ENCODE data around the gene FMNL1.

FMNL1 gene

GRCh38 chr17:45286286-45286685, 64.6 kb downstream of the FMNL1 start:
- WGBS (ENCODE audit: insufficient coverage): 98% methylated on average over 5 of the region's 5 CpGs
- Histone ChIP-seq H3K27me3 (replicated peaks in 2 of 5; ENCODE audit: control insufficient read depth in 4 of 5, insufficient read depth in 5 of 5, low read length in 4 of 5) (no peaks in the 10 kb centered on the region), H3K4me3 (ENCODE audit: control insufficient read depth in 1 of 7, extremely low read depth in 1 of 7, insufficient read depth in 4 of 7, low read depth in 2 of 7, low read length in 6 of 7) (no peak overlapping the region), H3K9me3 (ENCODE audit: control extremely low read depth in 1 of 5, control insufficient read depth in 4 of 5, insufficient read depth in 2 of 5, low read depth in 1 of 5, low read length in 4 of 5) (no peaks in the 10 kb centered on the region), H3K4me1 (ENCODE audit: control extremely low read depth in 1 of 4, control insufficient read depth in 4 of 4, insufficient read depth in 4 of 4, low read length in 3 of 4) (peaks cover 3 to 19% (median 11%) of the 10 kb centered on the region in 4 experiments), H3K27ac (ENCODE audit: insufficient read depth in 1 of 2, low read depth in 1 of 2, low read length in 2 of 2, poor library complexity in 1 of 2, severe bottlenecking in 2 of 2) (no peak overlapping the region), H3K36me3 (ENCODE audit: control insufficient read depth in 4 of 4, insufficient read depth in 4 of 4, low read length in 3 of 4) (peaks cover 22 to 80% (median 64%) of the 10 kb centered on the region in 4 experiments)
- ChIA-PET CTCF (interaction anchor here (0.8 to 7.7 kb wide), 7 partner anchors 7 to 100 kb away, joined by 3 to 35 read pairs (median 9); no protein-coding TSS in a partner anchor), POLR2A (no interaction called here)
- DNase-seq: no peak

- Histone ChIP-seq H3K4me3 (ENCODE audit: control insufficient read depth in 1 of 7, extremely low read depth in 1 of 7, insufficient read depth in 4 of 7, low read depth in 2 of 7, low read length in 6 of 7) (no peak overlapping the region), H3K36me3 (ENCODE audit: control insufficient read depth in 4 of 4, insufficient read depth in 4 of 4, low read length in 3 of 4) (peaks cover 20 to 78% (median 58%) of the 10 kb centered on the region in 4 experiments), H3K27ac (ENCODE audit: insufficient read depth in 1 of 2, low read depth in 1 of 2, low read length in 2 of 2, poor library complexity in 1 of 2, severe bottlenecking in 2 of 2) (no peak overlapping the region), H3K9me3 (ENCODE audit: control extremely low read depth in 1 of 5, control insufficient read depth in 4 of 5, insufficient read depth in 2 of 5, low read depth in 1 of 5, low read length in 4 of 5) (no peaks in the 10 kb centered on the region), H3K27me3 (replicated peaks in 2 of 5; ENCODE audit: control insufficient read depth in 4 of 5, insufficient read depth in 5 of 5, low read length in 4 of 5) (no peaks in the 10 kb centered on the region), H3K4me1 (ENCODE audit: control extremely low read depth in 1 of 4, control insufficient read depth in 4 of 4, insufficient read depth in 4 of 4, low read length in 3 of 4) (peaks cover 3 to 34% (median 18%) of the 10 kb centered on the region in 4 experiments)
- WGBS (ENCODE audit: insufficient coverage): 84% methylated on average over 8 of the region's 10 CpGs
- ChIA-PET CTCF (interaction anchor here (0.6 to 7.7 kb wide), 7 partner anchors 8 to 98 kb away, joined by 4 to 35 read pairs (median 6); no protein-coding TSS in a partner anchor), POLR2A (no interaction called here)
- DNase-seq: no peak
Measured at GRCh38 chr17:45287526-45288500, 66.1 kb downstream of the FMNL1 start.

GRCh38 chr17:45288825-45289224, 67.1 kb downstream of the FMNL1 start:
- Histone ChIP-seq H3K4me3 (ENCODE audit: control insufficient read depth in 1 of 7, extremely low read depth in 1 of 7, insufficient read depth in 4 of 7, low read depth in 2 of 7, low read length in 6 of 7) (no peak overlapping the region), H3K27me3 (replicated peaks in 2 of 5; ENCODE audit: control insufficient read depth in 4 of 5, insufficient read depth in 5 of 5, low read length in 4 of 5) (no peaks in the 10 kb centered on the region), H3K36me3 (ENCODE audit: control insufficient read depth in 4 of 4, insufficient read depth in 4 of 4, low read length in 3 of 4) (peaks cover 17 to 72% (median 50%) of the 10 kb centered on the region in 4 experiments), H3K27ac (ENCODE audit: insufficient read depth in 1 of 2, low read depth in 1 of 2, low read length in 2 of 2, poor library complexity in 1 of 2, severe bottlenecking in 2 of 2) (no peak overlapping the region), H3K4me1 (ENCODE audit: control extremely low read depth in 1 of 4, control insufficient read depth in 4 of 4, insufficient read depth in 4 of 4, low read length in 3 of 4) (peaks cover 3 to 40% (median 26%) of the 10 kb centered on the region in 4 experiments), H3K9me3 (ENCODE audit: control extremely low read depth in 1 of 5, control insufficient read depth in 4 of 5, insufficient read depth in 2 of 5, low read depth in 1 of 5, low read length in 4 of 5) (no peaks in the 10 kb centered on the region)
- POLR2A ChIA-PET: no interaction called here
- CTCF ChIA-PET: interaction anchor here (1.0 to 7.7 kb wide), 3 partner anchors 11 to 97 kb away, joined by 6 to 35 read pairs (median 20); no protein-coding TSS in a partner anchor
- WGBS (ENCODE audit: insufficient coverage): 100% methylated on average over 5 of the region's 10 CpGs
- no peak for DNase-seq

- Histone ChIP-seq H3K4me3 (ENCODE audit: control insufficient read depth in 1 of 7, extremely low read depth in 1 of 7, insufficient read depth in 4 of 7, low read depth in 2 of 7, low read length in 6 of 7) (no peak overlapping the region), H3K36me3 (ENCODE audit: control insufficient read depth in 4 of 4, insufficient read depth in 4 of 4, low read length in 3 of 4) (peaks cover 15 to 64% (median 46%) of the 10 kb centered on the region in 4 experiments), H3K9me3 (ENCODE audit: control extremely low read depth in 1 of 5, control insufficient read depth in 4 of 5, insufficient read depth in 2 of 5, low read depth in 1 of 5, low read length in 4 of 5) (no peaks in the 10 kb centered on the region), H3K27ac (ENCODE audit: insufficient read depth in 1 of 2, low read depth in 1 of 2, low read length in 2 of 2, poor library complexity in 1 of 2, severe bottlenecking in 2 of 2) (no peak overlapping the region), H3K4me1 (ENCODE audit: control extremely low read depth in 1 of 4, control insufficient read depth in 4 of 4, insufficient read depth in 4 of 4, low read length in 3 of 4) (peaks cover 3 to 47% (median 31%) of the 10 kb centered on the region in 4 experiments), H3K27me3 (replicated peaks in 2 of 5; ENCODE audit: control insufficient read depth in 4 of 5, insufficient read depth in 5 of 5, low read length in 4 of 5) (no peaks in the 10 kb centered on the region)
- CTCF ChIA-PET: interaction anchor here (1.0 to 7.7 kb wide), 4 partner anchors 12 to 96 kb away, joined by 3 to 35 read pairs (median 13); no protein-coding TSS in a partner anchor
- DNase-seq: no peak
- POLR2A ChIA-PET: no interaction called here
- 85% methylated on average over 6 of the region's 15 CpGs for WGBS (ENCODE audit: insufficient coverage)
Measured at GRCh38 chr17:45289301-45290268, 67.9 kb downstream of the FMNL1 start.

- Histone ChIP-seq H3K27me3 (replicated peaks in 2 of 5; ENCODE audit: control insufficient read depth in 4 of 5, insufficient read depth in 5 of 5, low read length in 4 of 5) (no peaks in the 10 kb centered on the region), H3K4me1 (ENCODE audit: control extremely low read depth in 1 of 4, control insufficient read depth in 4 of 4, insufficient read depth in 4 of 4, low read length in 3 of 4) (peaks cover 7 to 55% (median 38%) of the 10 kb centered on the region in 4 experiments), H3K36me3 (ENCODE audit: control insufficient read depth in 4 of 4, insufficient read depth in 4 of 4, low read length in 3 of 4) (peaks cover 13 to 59% (median 43%) of the 10 kb centered on the region in 4 experiments), H3K4me3 (ENCODE audit: control insufficient read depth in 1 of 7, extremely low read depth in 1 of 7, insufficient read depth in 4 of 7, low read depth in 2 of 7, low read length in 6 of 7) (no peak overlapping the region), H3K27ac (ENCODE audit: insufficient read depth in 1 of 2, low read depth in 1 of 2, low read length in 2 of 2, poor library complexity in 1 of 2, severe bottlenecking in 2 of 2) (no peak overlapping the region), H3K9me3 (ENCODE audit: control extremely low read depth in 1 of 5, control insufficient read depth in 4 of 5, insufficient read depth in 2 of 5, low read depth in 1 of 5, low read length in 4 of 5) (no peaks in the 10 kb centered on the region)
- POLR2A ChIA-PET: no interaction called here
- DNase-seq: no peak
- WGBS (ENCODE audit: insufficient coverage): 96% methylated on average over 9 of the region's 11 CpGs
- CTCF ChIA-PET: interaction anchor here (0.6 to 7.7 kb wide), 4 partner anchors 13 to 200 kb away, joined by 3 to 35 read pairs (median 12); no protein-coding TSS in a partner anchor
Measured at GRCh38 chr17:45290269-45290765, 68.6 kb downstream of the FMNL1 start.

- Histone ChIP-seq H3K9me3 (ENCODE audit: control extremely low read depth in 1 of 5, control insufficient read depth in 4 of 5, insufficient read depth in 2 of 5, low read depth in 1 of 5, low read length in 4 of 5) (no peaks in the 10 kb centered on the region), H3K4me1 (ENCODE audit: control extremely low read depth in 1 of 4, control insufficient read depth in 4 of 4, insufficient read depth in 4 of 4, low read length in 3 of 4) (peaks cover 15 to 64% (median 47%) of the 10 kb centered on the region in 4 experiments), H3K4me3 (ENCODE audit: control insufficient read depth in 1 of 7, extremely low read depth in 1 of 7, insufficient read depth in 4 of 7, low read depth in 2 of 7, low read length in 6 of 7) (no peak overlapping the region), H3K27me3 (replicated peaks in 2 of 5; ENCODE audit: control insufficient read depth in 4 of 5, insufficient read depth in 5 of 5, low read length in 4 of 5) (no peaks in the 10 kb centered on the region), H3K36me3 (ENCODE audit: control insufficient read depth in 4 of 4, insufficient read depth in 4 of 4, low read length in 3 of 4) (peaks cover 13 to 53% (median 40%) of the 10 kb centered on the region in 4 experiments), H3K27ac (ENCODE audit: insufficient read depth in 1 of 2, low read depth in 1 of 2, low read length in 2 of 2, poor library complexity in 1 of 2, severe bottlenecking in 2 of 2) (no peak overlapping the region)
- ChIA-PET CTCF (interaction anchor here (0.9 to 7.7 kb wide), 7 partner anchors 14 to 95 kb away, joined by 3 to 35 read pairs (median 9); no protein-coding TSS in a partner anchor), POLR2A (no interaction called here)
- DNase-seq: peak in 2 of 3 donors; percentile 61 to 67
- WGBS (ENCODE audit: insufficient coverage): 44% methylated on average over 3 of the region's 5 CpGs
Measured at GRCh38 chr17:45291171-45291805, 69.6 kb downstream of the FMNL1 start.
